Karpas-422 (cell line): ENCODE measurements around the gene TRAF7. TPM values are rescaled to one million over a fixed set of nuclear protein-coding genes. Genes with fewer than 3 reads are reported as not detected.
"Not testable (repeated sequence)": the region's sequence is repeated elsewhere in the genome, so short reads cannot be mapped to it uniquely, and the experiment has no call there.

ENCODE experiments used
- DNase-seq: peaks from one replicate; pipeline ENCODE4 v3.0.0-alpha.2; 2015
- H2AFZ ChIP-seq: fragments of 200-600 bp; sonication (generic); 2 replicates; pipeline ENCODE4 v1.6.1; 2014; ENCODE audit warnings: antibody characterized with exemption, low read length, mixed read lengths
- H3K27ac ChIP-seq: fragments of 200-600 bp; sonication (generic); 2 replicates; pipeline ENCODE4 v1.5.1; 2014; ENCODE audit warnings: mild to moderate bottlenecking, low read length, moderate library complexity
- H3K27me3 ChIP-seq: fragments of 200-600 bp; sonication (generic); 2 replicates; pipeline ENCODE4 v1.6.1; 2014; ENCODE audit warnings: low read length, mixed read lengths
- H3K36me3 ChIP-seq: fragments of 200-600 bp; sonication (generic); 2 replicates; pipeline ENCODE4 v1.6.1; 2014; ENCODE audit warnings: low read length, mixed read lengths; ENCODE audit not compliant: insufficient read depth
- H3K4me1 ChIP-seq: fragments of 200-600 bp; sonication (generic); 2 replicates; pipeline ENCODE4 v1.6.1; 2014; ENCODE audit warnings: mild to moderate bottlenecking, low read length, mixed read lengths
- H3K4me2 ChIP-seq: fragments of 200-600 bp; sonication (generic); 2 replicates; pipeline ENCODE4 v1.6.1; 2014; ENCODE audit warnings: low read length, low read depth, mild to moderate bottlenecking; ENCODE audit not compliant: poor library complexity, severe bottlenecking
- H3K4me3 ChIP-seq: fragments of 200-600 bp; sonication (generic); 2 replicates; pipeline ENCODE4 v1.5.1; 2014; ENCODE audit warnings: mild to moderate bottlenecking, antibody characterized with exemption, low read length, mixed read lengths
- H3K79me2 ChIP-seq: fragments of 200-600 bp; sonication (generic); 2 replicates; pipeline ENCODE4 v1.6.1; 2014; ENCODE audit warnings: mild to moderate bottlenecking, low read length, mixed read lengths
- H3K9ac ChIP-seq: fragments of 200-600 bp; sonication (generic); 2 replicates; pipeline ENCODE4 v1.6.0; 2014; ENCODE audit warnings: low read length
- H3K9me2 ChIP-seq: fragments of 200-600 bp; sonication (generic), shearing (Covaris generic); replicated peaks from 2 replicates; pipeline ENCODE4 v1.6.0; 2014; ENCODE audit warnings: mild to moderate bottlenecking, low read length, moderate library complexity; ENCODE audit not compliant: insufficient read depth
- H3K9me3 ChIP-seq: fragments of 300-700, 200-600 bp; sonication (generic); 2 replicates; pipeline ENCODE4 v1.6.1; 2014; ENCODE audit warnings: low read length, mixed read lengths
- H4K20me1 ChIP-seq: fragments of 200-600 bp; sonication (generic); 2 replicates; pipeline ENCODE4 v1.6.1; 2014; ENCODE audit warnings: mild to moderate bottlenecking, antibody characterized with exemption, low read length, low read depth; ENCODE audit not compliant: insufficient read depth
- total RNA-seq: library from RNA; depleted of rRNA; stranded (reverse); fragments of >200 nt; shearing (Covaris generic); gene quantifications from 2 replicates; pipeline ENCODE4 v1.2.3, GENCODE V29; 2014; ENCODE audit warnings: low replicate concordance

The TRAF7 gene
- total RNA-seq, 1 experiment from 2014 or later, result 68.3 TPM

GRCh38 chr16:2135770-2136490 is 19.7 kb upstream of the TRAF7 start, which contains the start of gene PKD1:
Gene PKD1, minus strand, starts transcription at chr16:2135898. Its CDS starts 209 bp downstream, at chr16:2135689.
- Histone ChIP-seq H3K9ac (peak within 1 kb of the TSS; percentile 71), H2AFZ (peak within 1 kb of the TSS; percentile 62; the same call in 1 of the 2 replicates), H3K4me3 (peak within 1 kb of the TSS; percentile 64), H3K4me2 (peak within 1 kb of the TSS; percentile 71)
- H3K9me3 ChIP-seq, H3K4me1 ChIP-seq, H3K79me2 ChIP-seq, H3K27me3 ChIP-seq, H3K27ac ChIP-seq, H4K20me1 ChIP-seq, H3K36me3 ChIP-seq, H3K9me2 ChIP-seq: not testable (repeated sequence)
- DNase-seq, result peak; percentile 95

- H3K4me3 ChIP-seq, result no peak overlapping the region
- no peaks in the 10 kb centered on the region for H3K9me2 ChIP-seq
- no peaks in the 10 kb centered on the region for H3K36me3 ChIP-seq
- no peak overlapping the region for H3K4me2 ChIP-seq
- H3K27me3 ChIP-seq, result no peaks in the 10 kb centered on the region
- peaks cover 4% of the 10 kb centered on the region; the same call in 1 of the 2 replicates for H4K20me1 ChIP-seq
- H3K9ac ChIP-seq, result no peak overlapping the region
- DNase-seq, result no peak
- H3K9me3 ChIP-seq, result no peaks in the 10 kb centered on the region
- H3K79me2 ChIP-seq, result no peaks in the 10 kb centered on the region
- no peak overlapping the region for H2AFZ ChIP-seq
- H3K27ac ChIP-seq, result no peak overlapping the region
- H3K4me1 ChIP-seq, result peaks cover 6% of the 10 kb centered on the region
Measured at GRCh38 chr16:2142942-2143877, 12.4 kb upstream of the TRAF7 start.

GRCh38 chr16:2143878-2144485 is 11.6 kb upstream of the TRAF7 start:
- Histone ChIP-seq H3K4me1 (peaks cover 12% of the 10 kb centered on the region), H3K9me3 (no peaks in the 10 kb centered on the region), H3K79me2 (no peaks in the 10 kb centered on the region), H3K36me3 (no peaks in the 10 kb centered on the region), H3K9ac (no peak overlapping the region), H3K27me3 (no peaks in the 10 kb centered on the region), H3K9me2 (no peaks in the 10 kb centered on the region), H3K4me2 (no peak overlapping the region), H4K20me1 (peaks cover 4% of the 10 kb centered on the region; the same call in 1 of the 2 replicates), H2AFZ (no peak overlapping the region), H3K4me3 (no peak overlapping the region), H3K27ac (no peak overlapping the region)
- no peak for DNase-seq

- Histone ChIP-seq H3K9me2 (no peaks in the 10 kb centered on the region), H3K79me2 (no peaks in the 10 kb centered on the region), H3K4me2 (no peak overlapping the region), H2AFZ (no peak overlapping the region), H4K20me1 (peaks cover 6% of the 10 kb centered on the region; the same call in 1 of the 2 replicates), H3K4me3 (no peak overlapping the region), H3K27ac (no peak overlapping the region), H3K27me3 (no peaks in the 10 kb centered on the region), H3K9ac (no peak overlapping the region), H3K36me3 (no peaks in the 10 kb centered on the region), H3K9me3 (no peaks in the 10 kb centered on the region), H3K4me1 (peaks cover 31% of the 10 kb centered on the region)
- no peak for DNase-seq
Measured at GRCh38 chr16:2145843-2146242, 9.7 kb upstream of the TRAF7 start.

- no peak overlapping the region for H3K27ac ChIP-seq
- no peaks in the 10 kb centered on the region for H3K27me3 ChIP-seq
- 0 out of 2 replicates have a peak, but pooled peaks cover 4% of the 10 kb centered on the region for H3K36me3 ChIP-seq
- peaks cover 17% of the 10 kb centered on the region; the same call in 1 of the 2 replicates for H4K20me1 ChIP-seq
- H3K4me1 ChIP-seq, result peaks cover 46% of the 10 kb centered on the region
- no peaks in the 10 kb centered on the region for H3K9me2 ChIP-seq
- H2AFZ ChIP-seq, result no peak overlapping the region
- H3K9me3 ChIP-seq, result no peaks in the 10 kb centered on the region
- H3K9ac ChIP-seq, result no peak overlapping the region
- DNase-seq, result no peak
- no peak overlapping the region for H3K4me3 ChIP-seq
- H3K79me2 ChIP-seq, result no peaks in the 10 kb centered on the region
- no peak overlapping the region for H3K4me2 ChIP-seq
Measured at GRCh38 chr16:2147378-2147777, 8.2 kb upstream of the TRAF7 start.

- H3K4me3 ChIP-seq, result peak within 1 kb of the TSS; percentile 73
- H3K4me2 ChIP-seq, result peak within 1 kb of the TSS; percentile 87
- H4K20me1 ChIP-seq, result peaks cover 23% of the 10 kb centered on the region; the same call in 1 of the 2 replicates
- H2AFZ ChIP-seq, result no peak within 1 kb of the TSS
- peak; percentile 84 for DNase-seq
- H3K27me3 ChIP-seq, result no peaks in the 10 kb centered on the region
- no peaks in the 10 kb centered on the region for H3K9me3 ChIP-seq
- H3K36me3 ChIP-seq, result peaks cover 8% of the 10 kb centered on the region; the same call in 1 of the 2 replicates
- peaks cover under 1% of the 10 kb centered on the region; the same call in 1 of the 2 replicates for H3K79me2 ChIP-seq
- H3K27ac ChIP-seq, result no peak within 1 kb of the TSS
- H3K9ac ChIP-seq, result peak within 1 kb of the TSS; percentile 98
- H3K9me2 ChIP-seq, result no peaks in the 10 kb centered on the region
- peaks cover 54% of the 10 kb centered on the region for H3K4me1 ChIP-seq
Measured at GRCh38 chr16:2147981-2148671, 7.5 kb upstream of the TRAF7 start, which contains the start of gene RAB26. Gene RAB26, plus strand, starts transcription at chr16:2148625. Its CDS starts 159 bp downstream, at chr16:2148784.

GRCh38 chr16:2148714-2149629 is 6.6 kb upstream of the TRAF7 start:
- no peaks in the 10 kb centered on the region for H3K9me2 ChIP-seq
- H3K36me3 ChIP-seq, result peaks cover 17% of the 10 kb centered on the region
- peak overlapping the region; percentile 73 for H3K4me3 ChIP-seq
- no peak overlapping the region for H3K27ac ChIP-seq
- no peak overlapping the region for H2AFZ ChIP-seq
- no peaks in the 10 kb centered on the region for H3K9me3 ChIP-seq
- H3K79me2 ChIP-seq, result peaks cover 6% of the 10 kb centered on the region; the same call in 1 of the 2 replicates
- DNase-seq, result peak; percentile 79
- H3K9ac ChIP-seq, result peak overlapping the region; percentile 98
- peaks cover 32% of the 10 kb centered on the region; the same call in 1 of the 2 replicates for H4K20me1 ChIP-seq
- peaks cover 62% of the 10 kb centered on the region for H3K4me1 ChIP-seq
- H3K27me3 ChIP-seq, result no peaks in the 10 kb centered on the region
- H3K4me2 ChIP-seq, result peak overlapping the region; percentile 87
